NT2/D1 (cell line): ENCODE data around the gene MGAT4A.

Experiments
- SUZ12 ChIP-seq: IDR thresholded peaks from 2 replicates; pipeline ENCODE4 v1.6.1; 2011; ENCODE audit not compliant: insufficient read length, insufficient read depth; ENCODE audit errors: extremely low read depth
- YY1 ChIP-seq: IDR thresholded peaks from 2 replicates; pipeline ENCODE4 v1.6.1; 2011; ENCODE audit not compliant: insufficient read length, insufficient read depth
- ZNF274 ChIP-seq: IDR thresholded peaks from 2 replicates; pipeline ENCODE4 v1.6.1; 2011; ENCODE audit warnings: mild to moderate bottlenecking, low read depth, low read length

DNA sequence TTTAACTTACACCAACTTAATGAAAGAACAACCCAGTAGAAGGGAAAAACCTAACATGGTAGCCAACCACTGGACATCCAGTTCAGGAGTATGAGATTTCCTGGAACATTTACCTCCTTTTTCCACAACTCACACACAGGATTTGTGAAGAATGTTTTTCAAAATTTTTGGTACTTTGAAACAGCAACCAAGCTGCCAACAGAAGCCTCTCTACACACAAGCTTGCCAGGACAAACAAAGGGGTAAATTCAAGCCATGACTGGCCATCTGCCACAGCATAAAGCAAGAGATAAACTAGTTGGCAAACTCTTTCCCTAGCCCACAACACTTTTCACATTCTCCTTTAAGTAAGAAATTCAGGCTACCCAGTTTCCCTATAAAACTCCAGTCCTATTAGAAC is 21.4 kb downstream of the MGAT4A start:
- TF ChIP-seq YY1 (no peak), SUZ12 (no peak), ZNF274 (no peak)
